Measurements from ENCODE around the gene PFAS.

DNA sequence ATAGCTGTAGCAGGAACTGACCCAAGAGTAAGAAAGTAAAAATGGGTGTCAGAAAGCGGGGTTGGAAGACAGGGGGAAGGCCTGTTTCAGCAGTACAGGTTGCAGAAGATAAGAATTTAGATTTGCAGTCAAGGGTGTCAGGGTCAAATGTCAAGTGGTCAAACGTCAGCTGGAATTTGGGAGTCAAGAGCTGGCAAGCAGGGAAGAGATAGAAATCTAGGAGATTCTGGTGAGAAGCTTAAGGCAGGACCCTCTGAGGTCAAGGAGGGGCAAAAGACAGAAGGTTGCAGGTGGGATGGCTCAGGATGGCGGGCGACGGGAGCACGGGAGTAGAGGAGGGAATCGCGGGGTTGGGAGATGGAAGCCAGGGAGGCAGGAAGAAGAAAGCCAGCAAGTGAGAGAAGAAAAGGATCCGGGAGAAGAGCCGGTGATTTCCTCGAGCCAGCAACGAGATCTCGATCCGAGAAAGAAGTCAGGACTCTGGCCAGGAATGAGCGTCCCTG lies 45.8 kb downstream of the PFAS start:
- TF ChIP-seq, protein P1, sequence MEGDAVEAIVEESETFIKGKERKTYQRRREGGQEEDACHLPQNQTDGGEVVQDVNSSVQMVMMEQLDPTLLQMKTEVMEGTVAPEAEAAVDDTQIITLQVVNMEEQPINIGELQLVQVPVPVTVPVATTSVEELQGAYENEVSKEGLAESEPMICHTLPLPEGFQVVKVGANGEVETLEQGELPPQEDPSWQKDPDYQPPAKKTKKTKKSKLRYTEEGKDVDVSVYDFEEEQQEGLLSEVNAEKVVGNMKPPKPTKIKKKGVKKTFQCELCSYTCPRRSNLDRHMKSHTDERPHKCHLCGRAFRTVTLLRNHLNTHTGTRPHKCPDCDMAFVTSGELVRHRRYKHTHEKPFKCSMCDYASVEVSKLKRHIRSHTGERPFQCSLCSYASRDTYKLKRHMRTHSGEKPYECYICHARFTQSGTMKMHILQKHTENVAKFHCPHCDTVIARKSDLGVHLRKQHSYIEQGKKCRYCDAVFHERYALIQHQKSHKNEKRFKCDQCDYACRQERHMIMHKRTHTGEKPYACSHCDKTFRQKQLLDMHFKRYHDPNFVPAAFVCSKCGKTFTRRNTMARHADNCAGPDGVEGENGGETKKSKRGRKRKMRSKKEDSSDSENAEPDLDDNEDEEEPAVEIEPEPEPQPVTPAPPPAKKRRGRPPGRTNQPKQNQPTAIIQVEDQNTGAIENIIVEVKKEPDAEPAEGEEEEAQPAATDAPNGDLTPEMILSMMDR (IDR thresholded peaks at IDR 0.05): no peak
- TF ChIP-seq POLR2A (IDR thresholded peaks at IDR 0.05): no peak
